Measurements from ENCODE around the gene VAPA.

VAPA gene

DNA sequence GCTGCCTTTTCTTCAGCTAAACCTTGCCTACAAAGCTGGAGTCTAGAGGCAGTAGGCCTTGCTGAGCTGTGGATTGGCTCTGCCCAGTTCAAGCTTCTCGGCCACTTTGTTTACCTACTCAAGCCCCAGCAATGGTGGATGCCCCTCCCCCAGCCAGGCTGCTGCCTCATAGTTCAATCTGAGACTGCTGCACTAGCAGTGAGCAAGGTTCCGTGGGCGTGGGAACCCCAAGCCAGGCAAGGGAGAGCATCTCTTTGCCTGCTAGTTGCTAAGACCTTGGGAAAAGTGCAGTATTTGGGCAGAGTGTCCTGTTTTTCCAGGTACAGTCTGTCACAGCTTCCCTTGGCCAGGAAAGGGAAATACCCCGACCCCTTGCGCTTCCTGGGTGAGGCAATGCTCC, 68.9 kb downstream of the VAPA start:
- Histone ChIP-seq H3K4me3 (ENCODE audit: low read length) (no peak overlapping the region), H3K27ac (ENCODE audit: low read depth, low read length) (no peak overlapping the region), H3K4me1 (ENCODE audit: control insufficient read depth, insufficient read depth, low read length) (no peaks in the 10 kb centered on the region), H3K36me3 (ENCODE audit: control insufficient read depth, insufficient read depth, low read length) (no peaks in the 10 kb centered on the region), H3K27me3 (ENCODE audit: control insufficient read depth, insufficient read depth, low read length) (no peaks in the 10 kb centered on the region), H3K9ac (ENCODE audit: low read length) (no peak overlapping the region)

DNA sequence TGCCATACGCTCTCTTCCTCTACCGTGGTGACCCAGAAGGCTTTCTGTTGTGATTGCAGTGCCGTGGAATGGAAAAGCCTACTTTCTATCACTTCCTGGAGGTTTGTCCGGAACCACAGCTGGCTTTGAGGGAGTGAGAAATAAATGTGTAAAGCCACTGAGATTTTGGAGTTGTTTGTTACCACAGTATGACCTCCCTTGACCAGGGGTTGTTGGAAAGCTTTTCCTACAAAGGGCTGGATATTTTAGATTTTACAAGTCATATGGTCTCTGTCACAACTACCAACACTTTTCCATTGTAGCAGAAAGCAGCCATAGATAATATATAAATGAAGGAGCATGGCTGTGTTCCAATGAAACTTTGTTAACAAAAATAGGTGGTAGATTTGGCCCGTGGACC, 70.3 kb downstream of the VAPA start:
- H3K27ac ChIP-seq (ENCODE audit: low read depth, low read length), result no peak overlapping the region
- H3K9ac ChIP-seq (ENCODE audit: low read length), result no peak overlapping the region
- no peaks in the 10 kb centered on the region for H3K4me1 ChIP-seq (ENCODE audit: control insufficient read depth, insufficient read depth, low read length)
- no peak overlapping the region for H3K4me3 ChIP-seq (ENCODE audit: low read length)
- H3K27me3 ChIP-seq (ENCODE audit: control insufficient read depth, insufficient read depth, low read length), result no peaks in the 10 kb centered on the region
- H3K36me3 ChIP-seq (ENCODE audit: control insufficient read depth, insufficient read depth, low read length), result no peaks in the 10 kb centered on the region

DNA sequence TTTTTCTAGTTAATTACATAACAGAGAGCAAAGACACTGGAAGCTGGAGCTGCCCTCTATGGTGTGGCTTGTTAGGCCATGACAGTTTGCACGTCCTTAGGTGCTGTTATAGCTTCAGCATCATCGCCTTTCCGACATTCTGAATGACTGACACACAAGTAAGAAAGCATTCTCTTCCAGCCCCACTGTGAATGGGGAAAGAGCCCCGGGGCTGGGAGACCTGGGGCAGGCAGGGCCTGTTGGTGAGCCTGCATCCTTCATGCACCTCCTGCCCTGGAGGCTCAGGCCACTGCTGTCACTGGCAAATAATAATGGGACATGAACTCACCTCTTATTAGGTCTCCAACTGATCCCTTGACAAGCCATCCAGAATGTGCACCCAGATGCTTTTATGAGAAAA, 71.8 kb downstream of the VAPA start:
- no peaks in the 10 kb centered on the region for H3K36me3 ChIP-seq (ENCODE audit: control insufficient read depth, insufficient read depth, low read length)
- no peak overlapping the region for H3K27ac ChIP-seq (ENCODE audit: low read depth, low read length)
- no peak overlapping the region for H3K9ac ChIP-seq (ENCODE audit: low read length)
- no peak overlapping the region for H3K4me3 ChIP-seq (ENCODE audit: low read length)
- H3K4me1 ChIP-seq (ENCODE audit: control insufficient read depth, insufficient read depth, low read length), result no peaks in the 10 kb centered on the region
- H3K27me3 ChIP-seq (ENCODE audit: control insufficient read depth, insufficient read depth, low read length), result no peaks in the 10 kb centered on the region

DNA sequence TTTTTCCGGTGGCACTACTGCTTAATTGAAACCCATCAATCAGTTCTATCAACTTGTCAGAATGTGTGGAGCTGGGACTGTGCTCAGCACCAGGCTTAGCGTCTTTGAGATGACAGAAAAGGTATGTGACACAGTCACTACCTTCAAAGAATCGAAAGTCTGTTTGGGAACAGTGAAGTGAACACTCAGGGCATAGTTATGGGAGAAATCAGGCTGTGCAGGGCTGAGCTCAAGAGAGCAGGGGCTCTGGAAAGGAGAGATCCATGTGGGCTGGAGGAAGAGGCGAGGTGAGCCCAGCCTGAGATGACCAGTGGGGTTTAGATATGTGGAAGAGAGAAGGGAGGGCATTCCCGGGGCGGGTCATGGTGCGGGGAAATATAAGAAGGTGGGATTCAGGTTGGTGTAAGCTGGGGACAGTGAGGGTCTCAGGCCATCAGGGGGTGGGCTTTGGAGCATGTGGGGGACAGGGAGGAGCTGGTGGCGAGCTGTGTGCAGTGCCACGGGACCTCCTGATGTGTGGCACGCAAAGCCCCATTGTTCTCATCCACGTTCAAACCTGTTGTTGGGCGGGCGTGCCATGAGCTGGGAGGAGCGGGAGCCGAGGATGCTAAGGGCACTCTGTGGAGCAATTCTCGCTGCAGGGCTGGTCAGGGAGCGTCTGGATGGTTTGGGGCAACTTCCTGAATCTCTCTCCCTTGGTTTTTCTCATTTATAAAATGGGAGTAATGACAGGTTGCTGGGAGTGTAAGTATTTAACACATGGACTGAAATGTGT, 72.5 kb downstream of the VAPA start:
- Histone ChIP-seq H3K27me3 (ENCODE audit: control insufficient read depth, insufficient read depth, low read length) (no peaks in the 10 kb centered on the region), H3K4me1 (ENCODE audit: control insufficient read depth, insufficient read depth, low read length) (no peaks in the 10 kb centered on the region), H3K9ac (ENCODE audit: low read length) (no peak overlapping the region), H3K36me3 (ENCODE audit: control insufficient read depth, insufficient read depth, low read length) (no peaks in the 10 kb centered on the region), H3K4me3 (ENCODE audit: low read length) (no peak overlapping the region), H3K27ac (ENCODE audit: low read depth, low read length) (no peak overlapping the region)

DNA sequence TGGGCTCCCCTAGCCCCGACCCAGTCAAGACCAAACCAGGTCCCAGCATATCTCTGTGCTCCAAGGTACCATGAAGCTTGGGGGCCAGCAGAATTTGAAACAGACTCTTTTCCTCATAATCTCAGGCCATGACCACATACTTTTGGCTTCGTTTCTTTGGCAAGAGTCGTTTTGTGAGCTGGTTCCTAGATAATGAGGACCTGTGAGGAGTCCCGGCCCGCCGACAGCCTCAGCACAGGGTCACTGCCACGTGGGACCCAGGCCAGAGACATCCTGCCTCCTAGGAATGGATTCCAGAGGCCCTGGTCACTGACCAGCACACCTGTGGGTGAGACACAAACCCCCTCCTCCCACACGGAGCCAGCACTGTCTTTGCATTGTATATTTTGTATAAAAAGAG, 73.5 kb downstream of the VAPA start:
- H3K9ac ChIP-seq (ENCODE audit: low read length), result no peak overlapping the region
- no peak overlapping the region for H3K27ac ChIP-seq (ENCODE audit: low read depth, low read length)

DNA sequence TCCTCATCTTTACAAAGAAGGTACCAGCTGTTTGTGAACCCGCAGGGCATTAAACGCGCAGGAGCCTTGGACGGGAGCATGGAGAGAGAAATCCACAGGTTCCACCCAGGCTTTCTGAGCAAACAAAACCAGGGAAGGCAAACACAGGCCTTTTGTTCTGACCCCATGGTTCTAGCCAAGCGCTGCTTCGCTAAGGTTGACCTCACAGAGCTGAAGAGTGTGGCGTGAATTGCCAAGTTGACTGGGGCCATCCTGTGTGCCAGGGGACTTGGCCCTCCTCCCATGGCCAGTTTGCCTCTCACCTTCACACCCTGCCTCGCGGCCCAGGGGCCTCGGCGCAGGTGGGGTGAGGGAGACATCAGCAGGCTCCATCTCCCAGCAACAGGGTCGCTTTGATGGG, 74.1 kb downstream of the VAPA start:
- Histone ChIP-seq H3K4me3 (ENCODE audit: low read length) (no peak overlapping the region), H3K27ac (ENCODE audit: low read depth, low read length) (no peak overlapping the region), H3K9ac (ENCODE audit: low read length) (no peak overlapping the region)

More for the DNA sequence above, 73.5 kb downstream of the VAPA start:
- H3K36me3 ChIP-seq (ENCODE audit: control insufficient read depth, insufficient read depth, low read length), result no peaks in the 10 kb centered on the region
- no peaks in the 10 kb centered on the region for H3K27me3 ChIP-seq (ENCODE audit: control insufficient read depth, insufficient read depth, low read length)
- no peak overlapping the region for H3K4me3 ChIP-seq (ENCODE audit: low read length)
- no peaks in the 10 kb centered on the region for H3K4me1 ChIP-seq (ENCODE audit: control insufficient read depth, insufficient read depth, low read length)

DNA sequence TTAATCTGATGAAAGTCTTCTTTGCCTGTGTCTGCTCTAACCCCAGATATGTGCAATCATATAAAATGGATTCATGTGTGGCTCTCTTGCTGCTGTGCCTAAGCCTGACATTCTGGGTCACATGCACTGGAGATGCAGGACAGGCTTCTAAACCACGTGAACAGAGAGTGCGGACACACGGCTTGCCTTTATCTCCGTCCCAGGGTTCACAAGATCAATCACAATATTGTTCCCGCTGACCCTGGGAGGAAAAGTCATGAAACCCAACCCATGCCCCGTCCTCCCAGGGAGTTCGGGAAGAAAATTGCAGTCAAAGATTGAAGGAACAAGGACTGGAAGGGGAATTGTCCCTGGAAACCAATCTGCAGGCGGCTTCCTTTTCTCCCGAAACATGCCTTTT, 74.8 kb downstream of the VAPA start:
- H3K27ac ChIP-seq (ENCODE audit: low read depth, low read length), result no peak overlapping the region
- no peaks in the 10 kb centered on the region for H3K4me1 ChIP-seq (ENCODE audit: control insufficient read depth, insufficient read depth, low read length)
- no peaks in the 10 kb centered on the region for H3K36me3 ChIP-seq (ENCODE audit: control insufficient read depth, insufficient read depth, low read length)
- H3K9ac ChIP-seq (ENCODE audit: low read length), result no peak overlapping the region
- no peaks in the 10 kb centered on the region for H3K27me3 ChIP-seq (ENCODE audit: control insufficient read depth, insufficient read depth, low read length)
- no peak overlapping the region for H3K4me3 ChIP-seq (ENCODE audit: low read length)

More for the DNA sequence above, 74.1 kb downstream of the VAPA start:
- Histone ChIP-seq H3K4me1 (ENCODE audit: control insufficient read depth, insufficient read depth, low read length) (no peaks in the 10 kb centered on the region), H3K27me3 (ENCODE audit: control insufficient read depth, insufficient read depth, low read length) (no peaks in the 10 kb centered on the region), H3K36me3 (ENCODE audit: control insufficient read depth, insufficient read depth, low read length) (no peaks in the 10 kb centered on the region)

DNA sequence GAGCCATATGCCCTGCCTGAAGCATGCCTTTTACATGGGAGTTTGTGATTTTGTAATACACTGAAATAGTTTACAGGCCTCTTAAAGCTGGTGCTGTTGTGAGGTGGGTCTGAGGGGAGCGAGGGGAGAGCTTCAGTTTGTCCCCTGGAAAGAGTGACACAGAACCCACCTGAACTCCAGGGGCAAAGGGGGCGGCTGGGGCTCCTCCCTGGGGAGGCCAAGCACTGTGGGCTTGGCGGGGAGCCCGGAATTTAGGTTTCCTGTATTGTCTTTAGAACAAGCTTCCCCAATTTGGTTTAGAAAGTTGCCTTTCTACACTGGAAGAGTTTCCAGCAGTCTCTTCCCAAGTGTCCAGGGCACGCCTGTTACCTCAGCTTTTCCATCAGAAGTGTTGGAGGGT, 75.7 kb downstream of the VAPA start:
- no peak overlapping the region for H3K4me3 ChIP-seq (ENCODE audit: low read length)
- no peaks in the 10 kb centered on the region for H3K4me1 ChIP-seq (ENCODE audit: control insufficient read depth, insufficient read depth, low read length)
- H3K27ac ChIP-seq (ENCODE audit: low read depth, low read length), result no peak overlapping the region
- H3K27me3 ChIP-seq (ENCODE audit: control insufficient read depth, insufficient read depth, low read length), result no peaks in the 10 kb centered on the region
- no peak overlapping the region for H3K9ac ChIP-seq (ENCODE audit: low read length)
- no peaks in the 10 kb centered on the region for H3K36me3 ChIP-seq (ENCODE audit: control insufficient read depth, insufficient read depth, low read length)

DNA sequence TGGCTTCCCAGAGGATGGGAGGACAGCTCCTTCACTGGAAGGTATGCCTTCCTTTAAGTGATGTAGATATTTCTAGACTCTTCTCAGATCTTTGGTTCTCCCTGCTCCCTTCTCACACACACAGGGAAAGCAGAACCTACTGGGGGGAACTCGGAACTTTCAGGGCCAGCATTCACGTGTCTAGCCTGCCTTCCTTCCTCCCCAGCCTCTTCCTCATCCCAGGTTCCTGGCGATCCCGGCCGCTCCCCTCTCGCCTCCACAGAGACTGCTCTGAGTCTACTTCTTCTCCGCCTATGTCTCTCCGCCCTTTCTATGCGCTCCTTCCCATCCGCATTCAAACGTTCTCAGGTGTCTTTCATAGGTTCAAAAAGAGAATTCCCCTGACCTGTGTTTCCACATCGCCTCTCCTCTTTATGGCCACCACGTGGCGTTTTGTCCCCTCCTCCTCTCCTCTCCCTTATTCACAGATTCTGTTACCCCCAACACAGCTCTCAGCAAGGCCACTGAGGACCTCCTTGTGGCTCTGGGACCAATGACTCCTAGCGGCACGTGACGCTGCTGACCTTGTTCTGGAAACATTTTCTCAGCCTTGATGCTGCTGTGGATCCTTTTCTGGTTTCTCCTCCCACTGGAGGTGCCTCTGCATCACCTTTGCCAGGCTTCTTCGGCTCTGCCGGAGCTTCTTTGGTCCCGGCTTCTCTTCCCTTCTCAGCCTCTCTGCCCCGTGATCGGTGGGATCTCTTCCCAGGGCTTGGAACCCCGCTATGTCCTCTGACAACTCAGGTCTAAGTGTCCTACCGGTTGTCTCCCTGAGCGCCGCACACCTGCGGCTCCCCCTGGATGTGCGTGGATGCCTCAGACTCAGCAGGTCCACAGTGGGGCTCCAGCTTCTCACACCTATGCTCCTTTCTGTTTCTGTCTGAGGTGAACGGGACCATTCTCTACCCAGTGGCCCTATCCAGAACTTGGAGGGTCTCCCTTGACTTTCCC, 77.5 kb downstream of the VAPA start:
- Histone ChIP-seq H3K9ac (ENCODE audit: low read length) (no peak overlapping the region), H3K36me3 (ENCODE audit: control insufficient read depth, insufficient read depth, low read length) (no peaks in the 10 kb centered on the region), H3K27me3 (ENCODE audit: control insufficient read depth, insufficient read depth, low read length) (no peaks in the 10 kb centered on the region), H3K27ac (ENCODE audit: low read depth, low read length) (no peak overlapping the region), H3K4me3 (ENCODE audit: low read length) (no peak overlapping the region), H3K4me1 (ENCODE audit: control insufficient read depth, insufficient read depth, low read length) (no peaks in the 10 kb centered on the region)

DNA sequence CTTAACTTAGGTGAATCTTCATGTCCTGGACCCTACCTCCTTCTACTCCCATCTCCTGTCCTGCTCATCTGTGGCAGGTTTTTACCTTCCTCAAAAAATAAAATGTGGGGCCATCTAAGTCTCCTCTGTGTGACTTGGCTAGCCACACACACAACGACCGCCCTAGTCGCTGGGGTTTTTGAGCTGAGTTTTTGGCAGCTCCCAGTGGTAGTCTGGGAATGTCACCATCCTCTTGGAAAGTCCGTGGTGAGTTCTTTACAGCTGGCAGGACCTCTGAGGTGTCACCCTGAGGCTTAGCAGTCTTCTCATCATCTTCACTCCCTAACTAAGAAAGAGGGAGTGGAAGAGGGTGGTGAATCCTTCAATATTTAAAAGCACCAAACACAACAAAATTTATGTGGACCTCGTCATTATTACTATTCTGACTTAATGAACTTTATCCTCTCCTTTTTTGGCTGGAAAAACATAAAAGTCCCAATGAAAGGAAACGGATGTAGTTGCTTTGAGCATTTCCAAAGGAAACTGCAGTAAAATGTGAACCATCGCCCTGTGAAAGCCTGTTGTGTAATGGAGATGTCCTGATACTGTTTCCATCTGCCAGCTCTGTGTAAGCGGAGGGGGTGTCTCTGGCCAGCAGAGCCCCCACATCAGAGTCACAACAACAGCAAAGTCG, 78.6 kb downstream of the VAPA start:
- no peak overlapping the region for H3K4me3 ChIP-seq (ENCODE audit: low read length)
- no peaks in the 10 kb centered on the region for H3K27me3 ChIP-seq (ENCODE audit: control insufficient read depth, insufficient read depth, low read length)
- H3K36me3 ChIP-seq (ENCODE audit: control insufficient read depth, insufficient read depth, low read length), result no peaks in the 10 kb centered on the region
- H3K27ac ChIP-seq (ENCODE audit: low read depth, low read length), result no peak overlapping the region
- H3K9ac ChIP-seq (ENCODE audit: low read length), result no peak overlapping the region
- H3K4me1 ChIP-seq (ENCODE audit: control insufficient read depth, insufficient read depth, low read length), result no peaks in the 10 kb centered on the region

DNA sequence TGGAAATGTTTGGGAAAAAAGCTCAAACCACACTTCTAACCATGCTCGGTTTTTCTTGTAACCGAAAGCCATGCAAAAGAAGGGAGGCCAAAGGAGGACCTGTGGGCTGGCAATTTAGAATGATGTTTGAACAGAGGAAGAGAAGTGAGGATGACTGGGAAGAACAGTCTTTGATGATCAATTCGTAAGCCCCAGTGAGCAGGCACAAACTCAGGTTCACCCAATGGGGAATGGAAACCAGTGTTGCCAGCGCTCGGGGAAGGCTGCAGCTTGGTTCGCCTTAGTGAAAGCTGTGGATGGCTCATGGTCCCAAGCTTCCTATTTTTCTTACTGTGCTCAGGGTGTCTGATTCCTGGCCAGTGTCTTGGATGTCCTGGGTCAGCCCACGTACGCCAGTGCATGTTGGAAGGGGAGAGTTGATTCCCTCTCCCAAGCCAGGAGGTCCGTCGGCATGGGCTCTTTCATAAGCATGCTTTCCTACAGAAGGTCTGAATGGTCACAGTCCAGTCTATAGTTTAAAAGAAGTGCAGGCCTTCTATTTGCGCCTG, 79.2 kb downstream of the VAPA start:
- no peak overlapping the region for H3K4me3 ChIP-seq (ENCODE audit: low read length)
- H3K9ac ChIP-seq (ENCODE audit: low read length), result no peak overlapping the region
- no peaks in the 10 kb centered on the region for H3K27me3 ChIP-seq (ENCODE audit: control insufficient read depth, insufficient read depth, low read length)
- H3K36me3 ChIP-seq (ENCODE audit: control insufficient read depth, insufficient read depth, low read length), result no peaks in the 10 kb centered on the region
- no peaks in the 10 kb centered on the region for H3K4me1 ChIP-seq (ENCODE audit: control insufficient read depth, insufficient read depth, low read length)
- peak overlapping the region; percentile 10 for H3K27ac ChIP-seq (ENCODE audit: low read depth, low read length)

DNA sequence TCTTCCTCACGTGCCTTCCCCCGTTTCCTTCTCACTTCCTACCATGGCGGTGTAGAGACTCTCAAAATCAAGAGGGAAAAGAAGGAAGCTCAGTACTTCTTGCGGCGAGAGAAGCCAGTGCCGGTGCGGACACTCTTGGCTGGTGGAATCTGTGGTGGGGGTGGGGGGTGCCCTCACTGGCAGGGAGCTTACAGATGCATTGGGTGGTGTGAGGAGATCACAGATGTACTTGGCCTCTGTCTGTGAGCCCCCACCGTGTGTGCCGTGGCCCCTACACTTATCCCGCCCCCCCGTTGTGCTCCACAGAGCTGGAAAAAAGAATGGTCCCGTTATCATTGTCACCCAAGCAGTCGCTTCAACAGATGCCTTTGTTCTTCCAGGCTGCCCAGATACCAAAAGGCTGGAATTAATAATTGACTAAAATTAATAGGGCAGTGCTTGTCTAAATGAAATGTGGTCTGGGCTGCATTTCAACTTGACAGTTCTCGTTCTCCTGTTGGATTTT, 79.8 kb downstream of the VAPA start:
- Histone ChIP-seq H3K4me1 (ENCODE audit: control insufficient read depth, insufficient read depth, low read length) (no peaks in the 10 kb centered on the region), H3K9ac (ENCODE audit: low read length) (no peak overlapping the region), H3K36me3 (ENCODE audit: control insufficient read depth, insufficient read depth, low read length) (no peaks in the 10 kb centered on the region), H3K27me3 (ENCODE audit: control insufficient read depth, insufficient read depth, low read length) (no peaks in the 10 kb centered on the region), H3K4me3 (ENCODE audit: low read length) (no peak overlapping the region), H3K27ac (ENCODE audit: low read depth, low read length) (no peak overlapping the region)

All from rectal smooth muscle tissue (tissue), 1 donor.